Effector memory CD8-positive, alpha-beta T cell (primary cell): ENCODE measurements around the gene OR4Q3.
"Not testable (repeated sequence)": the region's sequence is repeated elsewhere in the genome, so short reads cannot be mapped to it uniquely, and the experiment has no call there.

Experiments used
- ATAC-seq: fragments of 150-1000 bp; cut with Tn5 transposase; replicated peaks from 2 replicates; pipeline ENCODE4 v1.10.0; 2021; ENCODE audit warnings: mild to moderate bottlenecking, moderate library complexity
- DNase-seq, 3 experiments: peaks; one replicate each; pipeline ENCODE4 v3.0.0; 2021
- H3K27ac Mint-ChIP-seq, 2 donors: one replicate each; pipeline ENCODE4 v1.8.0; 2022; ENCODE audit warnings: mild to moderate bottlenecking in 2 of 2, mixed read lengths in 2 of 2, moderate library complexity in 2 of 2
- H3K27me3 Mint-ChIP-seq, 2 donors: one replicate each; pipeline ENCODE4 v1.8.0; 2022; ENCODE audit warnings: mixed read lengths in 2 of 2
- H3K36me3 Mint-ChIP-seq: one replicate; pipeline ENCODE4 v1.8.0; 2022; ENCODE audit warnings: mild to moderate bottlenecking, moderate library complexity, mixed read lengths; ENCODE audit not compliant: insufficient read depth
- H3K4me1 Mint-ChIP-seq, 2 donors: one replicate each; pipeline ENCODE4 v1.8.0; 2022; ENCODE audit warnings: low read depth in 2 of 2, mixed read lengths in 2 of 2
- H3K4me3 Mint-ChIP-seq, 2 donors: one replicate each; pipeline ENCODE4 v1.8.0; 2022; ENCODE audit warnings: mild to moderate bottlenecking in 2 of 2, mixed read lengths in 2 of 2, moderate library complexity in 2 of 2
- H3K9me3 Mint-ChIP-seq, 2 donors: one replicate each; pipeline ENCODE4 v1.8.0; 2022; ENCODE audit warnings: mixed read lengths in 2 of 2

The OR4Q3 gene

DNA sequence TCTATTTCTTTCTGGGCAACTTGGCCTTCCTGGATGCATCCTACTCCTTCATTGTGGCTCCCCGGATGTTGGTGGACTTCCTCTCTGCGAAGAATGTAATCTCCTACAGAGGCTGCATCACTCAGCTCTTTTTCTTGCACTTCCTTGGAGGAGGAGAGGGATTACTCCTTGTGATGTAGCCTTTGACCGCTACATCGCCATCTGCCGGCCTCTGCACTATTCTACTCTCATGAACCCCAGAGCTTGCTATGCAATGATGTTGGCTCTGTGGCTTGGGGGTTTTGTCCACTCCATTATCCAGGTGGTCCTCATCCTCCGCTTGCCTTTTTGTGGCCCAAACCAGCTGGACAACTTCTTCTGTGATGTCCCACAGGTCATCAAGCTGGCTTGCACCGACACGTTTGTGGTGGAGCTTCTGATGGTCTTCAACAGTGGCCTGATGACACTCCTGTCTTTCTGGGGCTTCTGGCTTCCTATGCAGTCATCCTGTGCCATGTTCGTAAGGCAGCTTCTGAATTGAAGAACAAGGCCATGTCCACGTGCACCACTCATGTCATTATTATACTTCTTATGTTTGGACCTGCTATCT lies 53.2 kb downstream of the OR4Q3 start:
- DNase-seq, H3K27ac Mint-ChIP-seq, H3K9me3 Mint-ChIP-seq, H3K27me3 Mint-ChIP-seq, H3K36me3 Mint-ChIP-seq, H3K4me1 Mint-ChIP-seq, ATAC-seq, H3K4me3 Mint-ChIP-seq: not testable (repeated sequence)
